D341Med (cell line): ENCODE measurements around the gene TEX11.

Source experiments
- DNase-seq: peaks from one replicate; pipeline ENCODE4 v3.0.0; 2012; ENCODE audit warnings: low spot score

Gene TEX11

DNA sequence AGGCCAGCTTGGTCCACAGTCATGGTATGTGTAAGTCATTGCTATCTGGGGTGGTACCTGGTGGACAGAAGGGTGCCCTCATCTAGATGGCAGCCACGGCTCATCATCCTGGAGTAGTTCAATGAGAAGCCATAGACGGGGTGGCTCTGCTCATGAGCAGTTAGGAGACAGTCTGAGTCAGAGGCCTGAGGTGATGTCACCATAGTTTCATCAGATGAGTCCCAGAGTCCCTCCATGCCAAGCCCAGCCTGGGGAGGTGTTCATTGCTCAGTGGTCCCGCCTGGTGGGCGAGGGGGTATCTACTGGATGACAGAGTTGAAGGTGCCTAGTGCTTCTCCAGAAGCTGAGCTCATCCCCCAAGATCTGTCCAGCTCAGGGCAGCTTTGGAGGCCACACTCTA lies 414.1 kb downstream of the TEX11 start:
- DNase-seq = no peak

DNA sequence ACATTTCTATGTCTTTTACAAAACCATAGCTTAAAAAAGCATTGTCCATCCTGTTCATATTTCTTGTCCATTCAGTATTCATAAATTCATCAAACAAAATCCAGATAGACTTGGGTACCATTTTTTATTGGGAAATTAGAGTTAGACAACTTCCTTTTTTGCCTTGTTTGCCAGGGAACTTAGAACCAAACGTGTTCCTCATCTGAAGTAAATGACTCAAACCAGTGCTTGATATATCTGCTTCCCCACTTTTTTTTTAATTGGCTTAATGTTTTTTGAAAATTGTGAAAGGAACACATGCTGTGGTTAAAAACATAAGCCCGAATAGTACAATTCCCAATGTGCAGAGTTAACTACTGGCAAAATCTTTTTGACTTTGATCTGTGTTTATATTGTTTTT lies 419.7 kb downstream of the TEX11 start:
- no peak for DNase-seq

DNA sequence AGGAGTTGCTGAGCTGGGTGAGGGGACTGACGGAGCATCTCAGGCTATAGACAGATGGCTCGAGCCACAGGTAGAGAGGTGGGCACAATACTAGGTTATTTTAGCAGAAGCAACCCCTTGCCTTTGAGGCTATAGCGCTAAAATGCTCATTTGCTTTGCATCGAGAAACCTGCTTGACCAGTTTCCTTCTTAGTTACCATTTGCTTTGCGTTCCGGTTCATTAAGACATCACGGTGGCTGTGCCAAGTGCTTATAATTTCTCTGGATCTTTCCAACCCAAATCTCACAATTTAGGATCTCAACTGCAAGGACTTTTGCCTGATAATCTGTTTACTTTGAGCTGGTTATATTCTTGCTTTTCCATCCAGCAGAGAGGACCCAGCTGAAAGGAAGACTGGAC lies 423.0 kb downstream of the TEX11 start:
- DNase-seq = no peak

DNA sequence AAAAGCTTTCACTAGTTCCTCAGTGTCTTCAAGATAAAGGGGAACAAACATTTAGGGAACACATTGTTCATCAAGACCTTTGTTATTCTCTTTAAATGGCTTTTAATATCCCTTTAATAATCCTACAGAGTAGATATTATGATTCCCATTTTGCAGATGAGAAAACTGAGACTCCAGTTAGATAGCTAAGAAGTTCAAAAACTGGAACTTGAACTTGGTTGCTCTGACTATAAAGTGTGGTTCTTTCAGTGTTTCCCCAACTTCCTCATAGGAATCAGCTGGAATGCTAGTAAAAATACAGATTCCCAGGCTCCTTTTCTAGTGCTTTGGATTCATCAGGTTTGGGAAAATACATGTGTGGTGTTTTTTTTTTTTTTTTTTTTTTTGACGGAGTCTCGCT lies 426.2 kb downstream of the TEX11 start:
- DNase-seq = no peak

DNA sequence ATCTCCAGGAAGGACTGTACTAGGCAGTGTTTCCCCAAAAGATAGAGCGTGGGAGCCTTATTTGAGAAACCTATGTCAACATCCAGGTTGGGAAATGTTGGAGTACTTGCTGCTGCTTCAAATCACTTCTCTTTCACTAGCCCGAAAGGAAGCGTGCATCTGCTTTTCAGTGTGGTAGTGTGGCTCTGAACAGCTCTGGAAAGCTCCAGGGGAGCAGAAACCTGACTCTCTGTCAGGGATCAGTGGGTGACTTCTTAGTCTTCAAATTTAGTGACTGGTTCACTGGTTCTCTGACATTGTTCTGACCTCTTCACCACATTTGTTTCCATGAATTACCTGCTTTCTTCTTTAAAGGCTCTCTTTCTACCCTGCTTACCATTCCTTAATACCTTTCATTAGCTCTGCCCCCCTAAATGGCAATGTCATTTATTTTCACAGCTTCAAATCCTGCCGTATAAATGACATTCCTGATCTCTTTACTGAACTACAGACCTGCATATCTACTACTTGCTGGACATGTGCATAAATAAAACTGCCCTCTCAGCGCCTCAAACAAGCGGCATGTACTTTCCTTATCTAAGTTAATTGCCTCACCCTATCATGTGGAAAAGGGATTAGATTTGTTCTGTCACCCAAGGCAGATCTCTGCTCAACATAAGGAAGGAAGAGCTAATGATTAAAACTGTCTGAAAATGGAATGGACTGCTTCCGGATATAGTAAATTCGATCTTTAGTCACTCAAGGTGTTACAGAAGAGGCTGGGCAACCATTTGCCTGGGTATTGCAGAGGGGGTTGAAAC lies 426.8 kb downstream of the TEX11 start:
- no peak for DNase-seq

DNA sequence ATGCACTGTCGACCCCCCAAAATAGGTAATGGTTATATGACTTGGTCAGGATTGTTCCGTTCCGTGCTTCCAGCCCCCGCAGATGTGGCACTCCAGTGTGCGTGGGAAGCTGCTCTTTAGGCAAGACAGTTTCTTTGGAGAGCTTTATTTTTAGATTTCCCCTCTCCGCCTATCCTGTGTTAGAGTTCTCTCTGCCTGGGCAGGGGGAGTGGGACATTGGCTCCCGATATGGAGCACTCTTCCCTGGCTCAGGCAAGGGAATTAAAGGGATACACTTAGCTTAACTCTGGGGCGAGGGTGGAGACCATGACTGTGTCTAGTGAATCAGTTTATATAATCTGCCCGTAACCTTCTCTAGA lies 427.9 kb downstream of the TEX11 start:
- no peak for DNase-seq

DNA sequence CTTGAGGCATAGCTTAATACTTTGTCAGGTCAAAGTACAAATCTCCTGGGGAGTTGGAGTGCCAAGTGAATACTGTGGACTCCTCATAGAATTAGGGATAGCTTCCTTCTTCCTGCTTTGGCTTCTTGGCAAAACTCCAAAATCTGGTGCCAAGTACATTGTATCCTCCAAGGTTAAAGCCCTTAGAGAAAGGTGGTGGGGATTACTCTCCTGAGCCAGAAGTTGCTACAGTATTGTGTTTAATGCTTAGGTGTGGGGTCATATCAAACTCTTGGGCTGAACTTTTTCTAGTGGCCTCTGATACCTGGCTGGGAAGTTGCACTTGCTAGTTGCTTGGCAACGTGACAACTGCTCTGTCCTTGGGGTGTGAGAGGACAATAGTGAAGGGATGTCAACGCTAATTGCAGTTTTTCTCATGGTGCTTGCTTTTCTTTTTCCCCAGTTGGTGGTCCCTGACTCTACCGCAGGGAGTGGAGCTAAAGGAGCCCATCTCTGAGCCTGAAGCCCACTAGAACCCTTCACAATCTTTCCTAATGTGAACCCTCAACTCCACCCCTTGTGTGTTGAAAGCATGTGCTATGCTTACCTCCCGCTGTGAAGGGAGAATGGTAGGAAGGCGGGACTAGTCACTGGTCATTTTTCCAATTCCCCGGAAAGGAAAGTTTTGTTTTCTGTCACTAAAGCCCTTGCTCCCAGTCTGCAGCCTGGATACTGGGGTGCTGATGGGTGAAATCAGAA lies 428.4 kb downstream of the TEX11 start:
- DNase-seq = no peak

DNA sequence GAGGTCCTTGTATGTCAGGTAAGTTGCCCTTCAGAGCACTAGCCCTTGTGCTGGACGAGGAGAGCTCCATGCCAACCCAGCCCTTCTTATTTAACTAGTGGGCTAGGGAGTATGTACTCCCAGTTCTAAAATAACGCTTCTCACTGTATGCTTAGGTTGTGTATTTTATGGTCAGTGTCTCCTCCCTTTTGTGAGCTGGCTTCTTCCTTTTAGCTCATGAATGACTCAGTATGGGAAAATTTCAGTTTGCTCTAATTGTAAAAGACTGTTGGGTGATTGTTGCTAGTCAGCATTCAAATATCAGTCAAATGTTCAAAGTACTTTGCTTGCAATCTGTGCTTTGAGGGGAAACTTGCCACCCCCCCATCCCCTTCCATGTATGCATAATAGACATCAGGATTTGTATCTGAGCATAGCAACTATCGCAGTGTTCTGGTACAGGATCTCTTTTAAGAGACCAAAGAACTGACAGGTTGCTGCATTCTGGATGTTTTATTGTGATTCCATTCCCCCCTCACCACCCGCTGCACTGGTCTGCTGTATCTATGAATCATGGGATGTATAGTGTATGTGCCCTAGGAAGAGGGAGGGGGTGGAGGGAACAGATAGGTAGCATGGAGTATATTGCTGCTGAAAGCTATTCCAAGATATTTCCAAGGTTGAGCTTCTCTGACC lies 429.1 kb downstream of the TEX11 start:
- DNase-seq = no peak
